D721Med (cell line): Measurements from ENCODE around the gene RASSF10.

ENCODE experiments used
- DNase-seq: peaks from one replicate; pipeline ENCODE4 v3.0.0; 2011; ENCODE audit warnings: low spot score; ENCODE audit not compliant: insufficient read length
- FAIRE-seq: peaks from 2 replicates; lab custom pipeline; 2011; peaks lifted over from hg19 to GRCh38; lab: Jason Lieb, UNC
- TF ChIP-seq, protein P1 (sequence below): IDR thresholded peaks from 2 replicates; pipeline ENCODE4 v1.5.1; 2012; ENCODE audit warnings: mild to moderate bottlenecking, control low read depth; ENCODE audit not compliant: insufficient read depth; ENCODE audit errors: missing control alignments

Gene RASSF10

DNA sequence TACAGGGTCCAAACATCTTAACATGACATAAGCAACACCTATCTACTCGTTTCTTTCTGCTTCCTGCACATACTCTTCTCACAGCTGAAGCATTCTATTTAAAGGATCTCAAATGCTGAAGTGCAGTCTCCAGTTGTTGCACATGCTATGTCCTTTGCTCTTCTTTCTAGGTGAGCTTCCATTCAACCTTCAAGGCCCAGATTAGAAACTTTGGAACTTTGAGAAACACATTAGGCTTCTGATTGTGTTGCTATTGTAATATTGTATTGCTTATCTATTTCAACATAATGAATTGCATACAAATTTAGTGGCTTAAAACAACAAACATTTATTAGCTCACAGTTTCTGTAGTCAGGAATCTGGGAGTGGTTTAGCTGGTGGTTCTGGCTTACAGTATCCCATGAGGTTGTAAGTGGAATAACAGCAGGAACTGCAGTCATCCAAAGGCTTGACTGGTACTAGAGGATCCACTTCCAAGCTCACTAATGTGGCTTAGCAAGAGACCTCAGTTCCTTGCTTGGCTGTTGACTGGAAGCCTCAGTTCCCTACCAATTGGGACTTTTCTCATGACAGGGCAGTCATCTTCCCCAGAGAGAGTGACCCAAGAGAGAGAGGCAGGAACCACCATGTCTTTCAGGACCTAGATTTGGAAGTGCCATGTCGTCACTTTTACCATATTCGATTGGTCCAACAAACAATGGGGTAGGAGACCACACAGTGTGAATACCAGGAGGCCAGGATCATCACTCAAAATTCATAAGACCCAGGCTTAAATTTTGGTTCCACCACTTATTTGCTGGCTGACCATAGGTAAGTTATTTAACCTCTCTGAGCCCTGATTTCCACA is 27.2 kb upstream of the RASSF10 start:
- TF ChIP-seq, protein P1, sequence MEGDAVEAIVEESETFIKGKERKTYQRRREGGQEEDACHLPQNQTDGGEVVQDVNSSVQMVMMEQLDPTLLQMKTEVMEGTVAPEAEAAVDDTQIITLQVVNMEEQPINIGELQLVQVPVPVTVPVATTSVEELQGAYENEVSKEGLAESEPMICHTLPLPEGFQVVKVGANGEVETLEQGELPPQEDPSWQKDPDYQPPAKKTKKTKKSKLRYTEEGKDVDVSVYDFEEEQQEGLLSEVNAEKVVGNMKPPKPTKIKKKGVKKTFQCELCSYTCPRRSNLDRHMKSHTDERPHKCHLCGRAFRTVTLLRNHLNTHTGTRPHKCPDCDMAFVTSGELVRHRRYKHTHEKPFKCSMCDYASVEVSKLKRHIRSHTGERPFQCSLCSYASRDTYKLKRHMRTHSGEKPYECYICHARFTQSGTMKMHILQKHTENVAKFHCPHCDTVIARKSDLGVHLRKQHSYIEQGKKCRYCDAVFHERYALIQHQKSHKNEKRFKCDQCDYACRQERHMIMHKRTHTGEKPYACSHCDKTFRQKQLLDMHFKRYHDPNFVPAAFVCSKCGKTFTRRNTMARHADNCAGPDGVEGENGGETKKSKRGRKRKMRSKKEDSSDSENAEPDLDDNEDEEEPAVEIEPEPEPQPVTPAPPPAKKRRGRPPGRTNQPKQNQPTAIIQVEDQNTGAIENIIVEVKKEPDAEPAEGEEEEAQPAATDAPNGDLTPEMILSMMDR: no peak
- no peak for FAIRE-seq
- DNase-seq: no peak

DNA sequence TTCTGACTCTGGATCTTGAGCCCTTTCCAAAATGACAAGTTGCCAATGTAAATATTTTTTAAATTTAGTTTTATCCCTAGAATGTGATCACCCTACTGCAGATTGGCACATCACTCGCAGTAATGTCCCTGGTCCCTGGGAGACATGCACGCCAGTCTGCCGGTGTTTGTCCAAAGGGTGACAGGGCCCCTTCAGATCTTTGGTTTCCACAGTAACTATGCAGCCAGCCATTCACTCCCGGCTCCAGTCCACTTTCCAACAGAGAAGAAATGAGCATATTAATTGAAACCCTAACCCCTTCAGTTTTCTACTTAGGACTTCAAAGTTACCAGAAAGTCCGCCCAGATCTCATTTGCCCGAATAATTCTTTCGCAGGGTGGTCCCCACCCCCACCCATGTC is 25.8 kb upstream of the RASSF10 start:
- FAIRE-seq (no peak), DNase-seq (no peak)
- TF ChIP-seq, protein P1: no peak

DNA sequence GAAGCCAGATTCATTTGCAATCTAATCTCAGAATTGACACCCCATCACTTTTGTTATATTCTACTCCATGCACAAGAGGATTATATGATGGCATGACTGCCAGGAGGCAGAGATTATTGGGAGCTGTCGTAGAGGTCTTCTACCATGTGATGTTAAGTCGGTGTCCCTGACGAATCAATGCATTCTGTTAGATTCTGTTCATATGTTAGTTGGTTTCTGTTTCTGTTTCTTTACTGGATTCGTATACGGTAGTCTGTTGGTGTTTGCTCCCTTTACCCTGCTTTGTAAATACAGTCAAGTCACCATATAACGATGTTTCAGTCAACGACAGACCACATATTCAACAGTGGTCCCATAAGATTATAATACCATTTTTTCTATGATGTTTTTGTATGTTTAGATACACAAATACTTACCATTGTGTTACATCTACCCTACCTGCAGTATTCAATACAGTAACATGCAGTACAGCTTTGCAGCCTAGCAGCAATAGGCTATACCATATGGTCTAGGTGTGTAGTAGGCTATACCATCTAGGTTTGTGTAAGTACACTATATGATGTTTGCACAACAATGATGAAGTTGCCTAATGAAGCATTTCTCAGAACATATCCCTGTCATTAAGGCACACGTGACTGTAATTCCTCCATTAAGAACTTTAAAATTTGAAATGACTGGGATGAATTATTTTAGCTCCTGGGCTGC is 22.8 kb upstream of the RASSF10 start:
- TF ChIP-seq, protein P1: no peak
- no peak for FAIRE-seq

DNA sequence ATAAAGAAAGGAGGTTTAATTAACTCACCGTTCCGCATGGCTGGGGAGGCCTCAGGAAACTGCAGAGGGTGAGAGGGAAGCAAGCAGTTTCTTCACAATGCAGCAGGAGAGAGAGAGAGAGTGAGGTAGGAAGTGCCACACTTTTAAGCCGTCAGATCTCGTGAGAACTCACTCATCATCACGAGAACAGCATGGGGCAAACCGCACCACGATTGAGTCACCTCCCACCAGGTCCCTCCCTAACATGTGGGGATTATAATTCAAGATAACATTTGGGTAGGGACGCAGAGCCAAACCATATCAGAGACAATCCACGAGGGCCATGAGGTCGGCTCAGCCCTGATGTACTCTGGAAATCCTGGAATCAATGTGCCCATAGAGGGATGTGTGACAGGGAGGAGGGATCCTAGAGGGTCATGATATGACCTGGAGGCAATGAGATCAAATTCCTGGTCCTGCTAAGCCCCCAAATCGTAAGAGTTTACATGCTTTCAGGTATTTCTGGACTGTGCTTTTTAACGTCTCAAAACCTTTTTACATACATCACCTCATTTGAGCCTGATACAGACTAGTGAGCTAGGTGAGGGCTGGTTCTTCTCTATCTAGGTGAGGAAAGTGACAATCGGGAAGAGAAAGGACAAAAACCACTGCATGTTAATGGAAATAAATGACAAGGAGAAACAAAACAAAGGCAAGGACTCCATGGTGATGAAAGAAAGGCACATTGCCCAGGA is 19.5 kb upstream of the RASSF10 start:
- DNase-seq: no peak
- TF ChIP-seq, protein P1: no peak
- no peak for FAIRE-seq

More for the DNA sequence above, 22.8 kb upstream of the RASSF10 start:
- DNase-seq: no peak

DNA sequence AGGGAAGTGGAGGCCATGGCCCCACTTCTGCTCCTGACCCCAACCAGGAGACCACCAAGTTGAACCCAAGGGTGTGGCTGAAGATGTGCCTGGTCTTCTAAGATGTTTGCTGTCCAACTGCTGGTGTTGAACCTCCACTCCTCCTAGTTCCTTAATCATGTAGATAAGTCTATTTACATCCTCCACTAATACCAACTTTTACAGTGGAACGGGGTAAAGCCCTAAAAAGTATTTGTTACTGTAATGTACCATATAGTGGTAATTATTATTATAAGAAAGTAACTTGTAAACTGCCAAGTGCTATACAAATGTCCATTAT is 19.0 kb upstream of the RASSF10 start:
- TF ChIP-seq, protein P1: no peak
- FAIRE-seq (no peak), DNase-seq (no peak)

DNA sequence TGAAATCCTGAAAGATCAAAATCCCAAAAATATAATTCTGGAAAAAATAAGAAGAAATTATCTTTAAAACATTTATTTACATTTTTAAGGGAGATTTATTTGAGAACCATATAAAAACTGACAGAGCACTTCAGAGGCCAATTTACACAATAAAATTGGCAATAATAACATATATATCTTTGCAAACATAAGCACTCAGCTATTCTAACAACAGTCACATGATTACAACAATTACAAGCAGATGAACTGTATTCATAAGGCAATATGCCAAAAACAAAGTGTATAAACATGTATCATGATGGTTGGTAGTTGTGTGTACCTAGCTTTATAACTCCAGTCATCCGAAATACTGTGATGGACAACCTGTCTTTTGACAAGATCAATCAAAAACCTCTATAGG is 17.7 kb upstream of the RASSF10 start:
- no peak for DNase-seq
- no peak for FAIRE-seq
- TF ChIP-seq, protein P1: no peak
